ENCODE measurements around the gene ANKS3. TPM values are rescaled to one million over a fixed set of nuclear protein-coding genes. Genes with fewer than 3 reads are reported as not detected.

Gene ANKS3
- total and polyA plus RNA-seq, 8 donors, result 11.6 to 183 (median 25.9) TPM

DNA sequence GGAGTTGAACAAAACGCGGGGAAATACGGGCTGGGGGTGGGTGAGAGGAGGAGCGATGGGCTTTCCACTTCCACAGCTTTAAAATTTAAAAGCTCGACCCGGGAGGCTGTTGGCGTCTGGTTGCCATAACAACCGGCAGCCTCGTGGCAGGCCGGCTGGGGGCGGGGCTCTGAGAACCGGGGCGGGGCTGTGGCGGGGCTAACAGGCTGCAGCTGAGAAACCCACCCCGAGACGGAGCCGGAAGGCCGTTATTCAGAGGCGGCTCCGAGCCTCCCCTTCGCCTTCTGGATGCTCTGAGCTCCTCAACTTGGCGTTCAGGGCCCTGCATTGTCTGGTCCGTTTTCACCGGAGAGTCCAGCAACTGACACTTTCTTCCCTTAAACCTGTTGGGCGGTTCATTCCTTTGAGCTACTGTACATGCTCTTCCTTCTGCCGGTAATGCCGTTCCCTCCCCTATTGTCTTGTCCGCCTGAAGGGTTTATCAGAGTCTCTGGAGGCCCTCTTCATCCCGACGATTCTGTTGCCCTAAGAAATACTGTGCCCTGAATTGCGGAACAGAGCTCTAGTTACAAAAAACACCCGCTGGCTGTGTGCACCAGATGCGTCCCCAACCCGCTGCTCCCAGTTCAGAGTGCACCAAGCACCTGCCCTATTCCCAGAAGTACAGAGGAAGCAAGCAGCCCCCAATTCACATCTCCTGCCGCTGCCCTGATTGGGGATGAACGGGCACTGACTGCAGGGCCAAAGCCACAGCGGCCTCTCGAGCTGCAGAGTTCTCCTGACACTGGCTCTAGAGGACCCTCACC lies 862 bp upstream of the ANKS3 start:
- TF ChIP-seq, protein P1, sequence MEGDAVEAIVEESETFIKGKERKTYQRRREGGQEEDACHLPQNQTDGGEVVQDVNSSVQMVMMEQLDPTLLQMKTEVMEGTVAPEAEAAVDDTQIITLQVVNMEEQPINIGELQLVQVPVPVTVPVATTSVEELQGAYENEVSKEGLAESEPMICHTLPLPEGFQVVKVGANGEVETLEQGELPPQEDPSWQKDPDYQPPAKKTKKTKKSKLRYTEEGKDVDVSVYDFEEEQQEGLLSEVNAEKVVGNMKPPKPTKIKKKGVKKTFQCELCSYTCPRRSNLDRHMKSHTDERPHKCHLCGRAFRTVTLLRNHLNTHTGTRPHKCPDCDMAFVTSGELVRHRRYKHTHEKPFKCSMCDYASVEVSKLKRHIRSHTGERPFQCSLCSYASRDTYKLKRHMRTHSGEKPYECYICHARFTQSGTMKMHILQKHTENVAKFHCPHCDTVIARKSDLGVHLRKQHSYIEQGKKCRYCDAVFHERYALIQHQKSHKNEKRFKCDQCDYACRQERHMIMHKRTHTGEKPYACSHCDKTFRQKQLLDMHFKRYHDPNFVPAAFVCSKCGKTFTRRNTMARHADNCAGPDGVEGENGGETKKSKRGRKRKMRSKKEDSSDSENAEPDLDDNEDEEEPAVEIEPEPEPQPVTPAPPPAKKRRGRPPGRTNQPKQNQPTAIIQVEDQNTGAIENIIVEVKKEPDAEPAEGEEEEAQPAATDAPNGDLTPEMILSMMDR (IDR thresholded peaks at IDR 0.05), result no peak
- peak in 1 of 3 donors; percentile 25 for TF ChIP-seq POLR2AphosphoS5 (IDR thresholded peaks at IDR 0.05)
- TF ChIP-seq POLR2A (IDR thresholded peaks at IDR 0.05), result no peak
- no peak for TF ChIP-seq EP300 (IDR thresholded peaks at IDR 0.05)
- Histone ChIP-seq H3K4me1 (peaks cover 6 to 23% (median 20%) of the 10 kb centered on the region in 4 donors), H3K9me3 (no peaks in the 10 kb centered on the region), H3K27me3 (no peaks in the 10 kb centered on the region), H3K4me3 (peak overlapping the region; percentile 96 to 98 (median 97)), H3K27ac (peak overlapping the region; percentile 80 to 93 (median 88)), H3K36me3 (peaks cover 0 to 20% (median 12%) of the 10 kb centered on the region in 4 donors)
- 6 to 9% (median 7%) methylated on average over 28 to 38 of the region's 38 CpGs for WGBS, 5 donors
- intact Hi-C loops (cut with DNase I; ENCODE audit: low total_unique reads), result no loop called here
- DNase-seq, result peak; percentile 91 to 96

DNA sequence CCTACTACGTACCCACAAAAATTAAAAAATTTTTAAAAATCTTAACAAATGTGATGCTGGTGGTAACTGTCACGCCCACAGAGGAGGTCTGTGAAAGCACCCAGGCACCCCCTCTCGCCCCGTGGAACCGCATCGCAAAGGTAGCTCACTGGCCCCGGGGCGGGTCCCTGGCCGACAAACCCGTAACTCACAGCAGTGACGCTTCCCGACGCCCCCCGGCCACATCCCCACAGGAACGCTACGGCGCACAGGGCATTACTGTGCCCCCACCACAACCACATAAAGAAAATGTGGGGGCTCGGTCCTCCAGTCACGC lies 366 bp downstream of the ANKS3 start:
- WGBS, 5 donors, result 0 to 1% (median 0%) methylated on average over 17 to 19 of the region's 19 CpGs
- peak overlapping the region; percentile 96 to 98 (median 97) for H3K4me3 ChIP-seq
- H3K9me3 ChIP-seq, result no peaks in the 10 kb centered on the region
- H3K36me3 ChIP-seq, result peaks cover 5 to 33% (median 24%) of the 10 kb centered on the region in 4 donors
- H3K27ac ChIP-seq, result peak overlapping the region; percentile 80 to 93 (median 88)
- no peak for TF ChIP-seq EP300 (IDR thresholded peaks at IDR 0.05)
- TF ChIP-seq POLR2AphosphoS5 (IDR thresholded peaks at IDR 0.05), result no peak
- no peak for TF ChIP-seq POLR2A (IDR thresholded peaks at IDR 0.05)
- TF ChIP-seq, protein P1 (IDR thresholded peaks at IDR 0.05), result no peak
- peaks cover 6 to 23% (median 20%) of the 10 kb centered on the region in 4 donors for H3K4me1 ChIP-seq
- intact Hi-C loops (cut with DNase I; ENCODE audit: low total_unique reads), result no loop called here
- DNase-seq, result no peak
- H3K27me3 ChIP-seq, result no peaks in the 10 kb centered on the region

DNA sequence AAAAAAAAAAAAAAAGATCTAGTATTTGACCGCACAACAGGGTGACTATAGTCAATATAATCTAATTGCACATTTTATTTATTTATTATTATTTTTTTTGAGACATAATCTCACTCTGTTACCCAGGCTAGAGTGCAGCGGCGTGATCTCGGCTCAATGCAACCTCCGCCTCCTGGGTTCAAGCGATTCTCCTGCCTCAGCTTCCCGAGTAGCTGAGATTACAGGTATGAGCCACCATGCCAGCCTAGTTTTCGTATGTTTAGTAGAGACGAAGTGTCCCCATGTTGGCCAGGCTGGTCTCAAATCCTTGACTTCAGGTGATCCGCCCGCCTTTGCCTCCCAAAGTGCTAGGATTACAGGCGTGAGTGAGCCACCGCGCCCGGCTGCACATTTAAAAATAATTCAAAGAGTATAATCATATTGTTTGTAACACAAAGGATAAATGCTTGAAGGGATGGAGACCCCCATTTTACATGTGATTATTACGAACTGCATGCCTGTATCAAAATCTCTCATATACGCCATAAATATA lies 794 bp downstream of the ANKS3 start:
- peaks cover 6 to 23% (median 20%) of the 10 kb centered on the region in 4 donors for H3K4me1 ChIP-seq
- TF ChIP-seq, protein P1 (IDR thresholded peaks at IDR 0.05), result no peak
- no peak for TF ChIP-seq POLR2A (IDR thresholded peaks at IDR 0.05)
- no peak for TF ChIP-seq EP300 (IDR thresholded peaks at IDR 0.05)
- TF ChIP-seq POLR2AphosphoS5 (IDR thresholded peaks at IDR 0.05), result no peak
- WGBS, 5 donors, result 20 to 30% (median 22%) methylated on average over 17 of the region's 17 CpGs
- H3K27me3 ChIP-seq, result no peaks in the 10 kb centered on the region
- DNase-seq, result no peak
- peak overlapping the region in 3 of 5 donors; percentile 86 to 90 (median 88) for H3K27ac ChIP-seq
- intact Hi-C loops (cut with DNase I; ENCODE audit: low total_unique reads), result no loop called here
- H3K4me3 ChIP-seq, result peak overlapping the region; percentile 96 to 98 (median 97)
- no peaks in the 10 kb centered on the region for H3K9me3 ChIP-seq
- peaks cover 9 to 37% (median 28%) of the 10 kb centered on the region in 4 donors for H3K36me3 ChIP-seq

GRCh38 chr16:4729876-4730275 lies 4.2 kb downstream of the ANKS3 start:
- WGBS, 5 donors, result 92 to 94% (median 94%) methylated on average over 14 to 15 of the region's 15 CpGs
- H3K9me3 ChIP-seq, result no peaks in the 10 kb centered on the region
- H3K27me3 ChIP-seq, result no peaks in the 10 kb centered on the region
- H3K4me1 ChIP-seq, result peaks cover under 1 to 15% (median 13%) of the 10 kb centered on the region in 4 donors
- peaks cover 23 to 71% (median 62%) of the 10 kb centered on the region in 4 donors for H3K36me3 ChIP-seq
- intact Hi-C loops (cut with DNase I; ENCODE audit: low total_unique reads), result no loop called here
- TF ChIP-seq, protein P1 (IDR thresholded peaks at IDR 0.05), result no peak
- TF ChIP-seq EP300 (IDR thresholded peaks at IDR 0.05) (no peak), POLR2AphosphoS5 (IDR thresholded peaks at IDR 0.05) (no peak), POLR2A (IDR thresholded peaks at IDR 0.05) (no peak)
- no peak overlapping the region for H3K4me3 ChIP-seq
- no peak for DNase-seq
- H3K27ac ChIP-seq, result no peak overlapping the region
